Cardiac muscle cell (in vitro differentiated cells and primary cell): ENCODE data around the gene PDLIM5. TPM values are rescaled to one million over a fixed set of nuclear protein-coding genes. Genes with fewer than 3 reads are reported as not detected.
A peak's percentile ranks its signal among the peaks of the same experiment; 100 is the strongest.

Experiments used
- DNase-seq, 2 donors: peaks; one replicate each; pipeline versions ENCODE4 v3.0.0 to v3.0.0-alpha.2; 2010 to 2017; ENCODE audit warnings: low read depth in 1 of 2, low spot score in 1 of 2
- H3K27ac ChIP-seq: fragments of 200-600 bp; sonication (generic); 2 replicates; pipeline ENCODE4 v1.5.1; 2016
- H3K27me3 ChIP-seq: fragments of 200-600 bp; sonication (generic); 2 replicates; pipeline ENCODE4 v1.6.0; 2016; ENCODE audit warnings: control low read depth
- H3K36me3 ChIP-seq: fragments of 200-600 bp; sonication (generic); 2 replicates; pipeline ENCODE4 v1.5.1; 2016; ENCODE audit warnings: control low read depth
- H3K4me1 ChIP-seq: fragments of 200-600 bp; sonication (generic); 2 replicates; pipeline ENCODE4 v1.8.1; 2017; ENCODE audit warnings: low read depth, mild to moderate bottlenecking, mixed run types
- H3K4me3 ChIP-seq: fragments of 200-600 bp; sonication (generic); 2 replicates; pipeline ENCODE4 v1.5.1; 2016; ENCODE audit warnings: mild to moderate bottlenecking
- H3K9me3 ChIP-seq: fragments of 200-600 bp; sonication (generic); 2 replicates; pipeline ENCODE4 v1.5.1; 2017; ENCODE audit warnings: low read depth, mild to moderate bottlenecking, control low read depth
- CTCF ChIP-seq: IDR thresholded peaks from 2 replicates; pipeline ENCODE4 v1.5.1; 2012; ENCODE audit warnings: low read depth, mild to moderate bottlenecking, low read length
- polyA plus RNA-seq: library from polyadenylated mRNA; unstranded; fragments of >200 nt; fragmentation: Nextera tagmentation; extraction: Ambion mirVana; gene quantifications from 2 replicates; pipeline ENCODE4 v1.2.1, GENCODE V29; 2016
- total RNA-seq: library from RNA; depleted of rRNA; stranded (reverse); fragments of >200 nt; gene quantifications from 2 replicates; pipeline ENCODE4 v1.2.3, GENCODE V29; 2016

The PDLIM5 gene
- total and polyA plus RNA-seq, 2 experiments from 2014 or later, result 426 to 446 TPM

DNA sequence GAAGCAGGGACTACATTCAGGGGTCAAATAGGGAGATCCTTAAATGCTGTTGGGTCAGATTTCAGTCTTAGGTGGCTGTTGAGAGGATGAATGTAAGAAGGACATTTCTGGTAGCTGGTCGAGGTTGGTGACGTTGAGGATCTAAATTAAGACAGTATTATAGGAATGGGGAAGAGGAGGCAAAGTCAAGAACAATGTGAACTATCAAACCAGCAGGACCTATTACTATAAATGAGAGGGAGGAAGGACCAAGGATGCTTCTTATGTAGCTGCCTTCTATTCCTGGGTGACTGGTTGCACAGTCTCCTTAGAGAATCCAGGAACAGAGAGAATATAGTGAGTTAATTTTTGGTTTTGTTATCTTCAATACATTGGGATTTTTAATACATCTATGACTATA lies 187.6 kb downstream of the PDLIM5 start:
- Histone ChIP-seq H3K9me3 (no peaks in the 10 kb centered on the region), H3K4me3 (no peak overlapping the region), H3K4me1 (no peaks in the 10 kb centered on the region), H3K36me3 (peaks cover 82% of the 10 kb centered on the region), H3K27ac (peak overlapping the region; percentile 44), H3K27me3 (no peaks in the 10 kb centered on the region)
- no peak for TF ChIP-seq CTCF
- DNase-seq, result no peak

GRCh38 chr4:94640151-94640550 lies 188.4 kb downstream of the PDLIM5 start:
- Histone ChIP-seq H3K9me3 (no peaks in the 10 kb centered on the region), H3K4me1 (no peaks in the 10 kb centered on the region), H3K27ac (no peak overlapping the region), H3K4me3 (no peak overlapping the region), H3K36me3 (peaks cover 81% of the 10 kb centered on the region), H3K27me3 (no peaks in the 10 kb centered on the region)
- no peak for DNase-seq
- TF ChIP-seq CTCF, result no peak

- Histone ChIP-seq H3K9me3 (no peaks in the 10 kb centered on the region), H3K27ac (peak overlapping the region; percentile 52), H3K27me3 (no peaks in the 10 kb centered on the region), H3K4me3 (no peak overlapping the region), H3K36me3 (peaks cover 90% of the 10 kb centered on the region), H3K4me1 (no peaks in the 10 kb centered on the region)
- TF ChIP-seq CTCF, result no peak
- peak in 1 of 2 donors; percentile 31 for DNase-seq
Observed at GRCh38 chr4:94641702-94642560, 190.2 kb downstream of the PDLIM5 start.

DNA sequence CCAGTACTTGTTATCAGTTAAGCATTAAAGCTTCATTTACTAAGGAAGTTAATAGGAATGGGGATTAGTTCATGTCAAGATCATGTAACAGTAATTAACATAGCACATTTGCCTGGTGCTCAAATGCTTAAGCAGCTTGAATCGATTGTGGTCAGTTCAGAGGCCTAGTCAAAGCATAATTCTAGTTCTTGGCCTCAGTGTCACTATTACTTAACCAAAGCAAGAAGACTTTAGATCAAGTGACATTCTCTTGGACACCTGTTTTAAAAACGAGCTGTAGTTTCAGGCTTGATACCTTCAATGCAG lies 190.8 kb downstream of the PDLIM5 start:
- no peak for DNase-seq
- H3K9me3 ChIP-seq, result no peaks in the 10 kb centered on the region
- no peaks in the 10 kb centered on the region for H3K4me1 ChIP-seq
- no peak overlapping the region for H3K4me3 ChIP-seq
- TF ChIP-seq CTCF, result no peak
- peak overlapping the region; percentile 52 for H3K27ac ChIP-seq
- H3K27me3 ChIP-seq, result no peaks in the 10 kb centered on the region
- H3K36me3 ChIP-seq, result peaks cover 92% of the 10 kb centered on the region

DNA sequence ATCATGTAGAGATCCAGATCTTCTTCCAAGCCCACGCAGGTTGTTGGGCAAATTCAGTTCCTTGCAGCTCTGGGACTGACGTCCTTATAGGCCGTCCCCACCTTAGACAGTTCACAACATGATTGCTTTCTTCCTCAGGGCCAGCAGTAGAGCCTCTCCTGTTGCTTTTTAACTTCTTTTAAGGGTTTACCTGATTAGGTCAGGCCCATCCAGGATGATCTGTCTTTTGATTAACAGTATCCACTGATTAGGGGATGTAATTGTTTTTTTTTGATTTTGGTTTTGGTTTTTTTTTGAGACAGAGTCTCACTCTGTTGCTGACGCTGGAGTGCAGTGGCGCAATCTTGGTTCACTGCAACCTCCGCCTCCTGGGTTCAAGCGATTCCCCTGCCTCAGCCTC lies 197.0 kb downstream of the PDLIM5 start:
- Histone ChIP-seq H3K4me1 (peaks cover 34% of the 10 kb centered on the region), H3K9me3 (no peaks in the 10 kb centered on the region), H3K27ac (no peak overlapping the region), H3K36me3 (peaks cover 57% of the 10 kb centered on the region), H3K27me3 (no peaks in the 10 kb centered on the region), H3K4me3 (no peak overlapping the region)
- no peak for TF ChIP-seq CTCF
- no peak for DNase-seq
